NCI-H526 treated with DMSO at 0.1 percent for 48 hours (cell line): ENCODE results near the gene TSHZ1.
"Not testable (repeated sequence)": the region's sequence is repeated elsewhere in the genome, so short reads cannot be mapped to it uniquely, and the experiment has no call there.

Source experiments
- DNase-seq: peaks from one replicate; lab custom pipeline; 2025; lab: John Stamatoyannopoulos, UW

TSHZ1 gene

GRCh38 chr18:75183973-75184493 lies 26.6 kb upstream of the TSHZ1 start:
- DNase-seq: no peak

- DNase-seq: no peak
Measured at GRCh38 chr18:75185460-75185859, 25.1 kb upstream of the TSHZ1 start.

- DNase-seq: not testable (repeated sequence)
Measured at GRCh38 chr18:75187702-75188101, 22.9 kb upstream of the TSHZ1 start.

- DNase-seq: no peak
Measured at GRCh38 chr18:75189696-75190095, 20.9 kb upstream of the TSHZ1 start.

GRCh38 chr18:75192899-75193298 lies 17.7 kb upstream of the TSHZ1 start:
- no peak for DNase-seq

- DNase-seq: no peak
Measured at GRCh38 chr18:75198036-75198435, 12.6 kb upstream of the TSHZ1 start.

- DNase-seq: no peak
Measured at GRCh38 chr18:75199327-75199726, 11.3 kb upstream of the TSHZ1 start.

GRCh38 chr18:75200071-75200470 lies 10.5 kb upstream of the TSHZ1 start:
- DNase-seq: no peak

- DNase-seq: no peak
Measured at GRCh38 chr18:75200605-75201280, 9.9 kb upstream of the TSHZ1 start.

- no peak for DNase-seq
Measured at GRCh38 chr18:75201282-75202270, 9.0 kb upstream of the TSHZ1 start.

- no peak for DNase-seq
Measured at GRCh38 chr18:75202696-75203365, 7.8 kb upstream of the TSHZ1 start.

GRCh38 chr18:75203416-75204268 lies 7.0 kb upstream of the TSHZ1 start:
- peak; percentile 29 for DNase-seq

- peak; percentile 50 for DNase-seq
Measured at GRCh38 chr18:75204269-75204731, 6.3 kb upstream of the TSHZ1 start.

- peak; percentile 21 for DNase-seq
Measured at GRCh38 chr18:75204732-75205513, 5.7 kb upstream of the TSHZ1 start.

- DNase-seq: peak; percentile 73
Measured at GRCh38 chr18:75205514-75206132, 5.0 kb upstream of the TSHZ1 start.

- no peak for DNase-seq
Measured at GRCh38 chr18:75206452-75207309, 3.9 kb upstream of the TSHZ1 start.

- peak; percentile 62 for DNase-seq
Measured at GRCh38 chr18:75207310-75208154, 3.1 kb upstream of the TSHZ1 start.
